Inflammatory macrophage (primary cell): ENCODE results near the gene KLK2.

Source experiments
- DNase-seq, 2 donors: peaks; one replicate each; pipeline ENCODE4 v3.0.0-alpha.2; 2020 to 2022

Gene KLK2

DNA sequence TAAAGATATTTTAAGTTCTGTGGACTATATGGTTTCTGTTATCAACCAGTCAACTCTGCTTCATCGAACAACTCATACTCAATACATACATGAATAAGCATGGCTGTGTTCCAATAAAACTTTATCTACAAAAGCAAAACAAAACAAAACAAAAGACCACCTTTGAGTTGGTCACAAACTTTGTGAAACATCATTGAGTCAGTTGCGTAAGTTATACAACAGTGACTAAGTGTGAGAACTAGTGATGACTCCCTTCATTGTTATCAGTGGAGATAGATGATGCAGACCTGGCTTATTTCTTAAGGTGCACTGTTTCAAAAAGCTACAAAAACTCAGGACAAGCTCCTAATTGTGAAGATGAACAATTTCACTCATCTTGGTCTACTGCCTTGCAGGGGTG is 52.5 kb downstream of the KLK2 start:
- DNase-seq: no peak

DNA sequence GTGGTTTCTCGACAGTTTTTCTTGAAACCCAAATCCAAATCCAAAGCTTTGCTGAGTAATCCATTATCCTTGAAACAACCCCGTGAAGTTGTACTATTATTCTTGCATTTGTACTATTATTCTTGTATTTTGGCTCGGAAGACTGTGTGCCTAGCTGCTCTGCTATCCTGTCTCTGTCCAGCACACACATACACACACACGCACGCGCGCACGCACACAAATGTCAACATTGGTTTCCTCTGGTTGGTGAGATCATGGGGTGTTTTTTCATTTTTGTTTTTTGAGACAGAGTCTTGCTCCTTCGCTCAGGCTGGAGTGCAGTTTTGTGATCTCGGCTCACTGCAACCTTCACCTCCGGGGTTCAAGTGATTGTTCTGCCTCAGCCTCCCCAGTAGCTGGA is 52.9 kb downstream of the KLK2 start:
- no peak for DNase-seq

DNA sequence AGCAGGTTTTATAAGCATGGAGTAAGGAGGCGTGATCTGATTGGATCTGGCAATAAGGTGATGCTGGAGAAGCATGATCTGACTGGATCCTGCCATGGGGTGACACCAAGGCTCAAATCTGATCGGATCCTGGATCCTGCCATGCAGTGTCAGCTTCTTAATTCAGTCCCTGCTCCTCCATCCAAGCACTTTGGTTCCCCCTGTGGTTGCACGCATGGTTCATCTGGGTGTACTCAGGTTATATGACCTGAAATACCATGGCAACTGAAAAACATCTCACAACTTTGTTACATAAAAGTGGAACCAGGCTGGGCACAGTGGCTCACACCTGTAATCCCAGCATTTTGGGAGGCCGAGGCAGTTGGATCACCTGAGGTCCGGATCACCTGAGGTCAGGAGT is 55.6 kb downstream of the KLK2 start:
- no peak for DNase-seq
